OCI-LY1 (cell line): ENCODE measurements around the gene GUCY1A2.

Source experiments
- EZH2 ChIP-seq: fragments of 200-600 bp; sonication (generic), shearing (Covaris generic); IDR thresholded peaks from 2 replicates; pipeline ENCODE4 v1.8.0; 2017; ENCODE audit warnings: borderline replicate concordance, mixed run types, mild to moderate bottlenecking, antibody characterized with exemption, low read length, moderate library complexity, mixed read lengths
- TF ChIP-seq, protein P1 (sequence below): fragments of 200-600 bp; sonication (generic), shearing (Covaris generic); IDR thresholded peaks from 2 replicates; pipeline ENCODE4 v1.5.1; 2017; ENCODE audit warnings: mild to moderate bottlenecking, antibody characterized with exemption, low read length, moderate library complexity, mixed read lengths

GRCh38 chr11:106958517-106959248 lies 59.6 kb downstream of the GUCY1A2 start:
- TF ChIP-seq, protein P1, sequence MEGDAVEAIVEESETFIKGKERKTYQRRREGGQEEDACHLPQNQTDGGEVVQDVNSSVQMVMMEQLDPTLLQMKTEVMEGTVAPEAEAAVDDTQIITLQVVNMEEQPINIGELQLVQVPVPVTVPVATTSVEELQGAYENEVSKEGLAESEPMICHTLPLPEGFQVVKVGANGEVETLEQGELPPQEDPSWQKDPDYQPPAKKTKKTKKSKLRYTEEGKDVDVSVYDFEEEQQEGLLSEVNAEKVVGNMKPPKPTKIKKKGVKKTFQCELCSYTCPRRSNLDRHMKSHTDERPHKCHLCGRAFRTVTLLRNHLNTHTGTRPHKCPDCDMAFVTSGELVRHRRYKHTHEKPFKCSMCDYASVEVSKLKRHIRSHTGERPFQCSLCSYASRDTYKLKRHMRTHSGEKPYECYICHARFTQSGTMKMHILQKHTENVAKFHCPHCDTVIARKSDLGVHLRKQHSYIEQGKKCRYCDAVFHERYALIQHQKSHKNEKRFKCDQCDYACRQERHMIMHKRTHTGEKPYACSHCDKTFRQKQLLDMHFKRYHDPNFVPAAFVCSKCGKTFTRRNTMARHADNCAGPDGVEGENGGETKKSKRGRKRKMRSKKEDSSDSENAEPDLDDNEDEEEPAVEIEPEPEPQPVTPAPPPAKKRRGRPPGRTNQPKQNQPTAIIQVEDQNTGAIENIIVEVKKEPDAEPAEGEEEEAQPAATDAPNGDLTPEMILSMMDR: no peak
- TF ChIP-seq EZH2: no peak
